GM12878 (cell line): Measurements from ENCODE around the gene ATP6V0A1. TPM values are rescaled to one million over a fixed set of nuclear protein-coding genes. Genes with fewer than 3 reads are reported as not detected.

Experiments used
- ATAC-seq: fragments of 200-7000 bp; cut with Tn5 transposase; 3 replicates; pipeline ENCODE4 v1.9.1; 2020; ENCODE audit warnings: mild to moderate bottlenecking, moderate library complexity
- BruUV-seq: library from RNA; stranded (reverse); fragments of 400-500 nt; replicated peaks from 2 replicates; lab custom pipeline; 2021; lab: Mats Ljungman, UMichigan
- CTCF ChIA-PET: fragments of 300-600 bp; sonication (Branson Sonifier 250); formaldehyde crosslinking; extraction: SDS; loops from one replicate; lab custom pipeline; 2021; ENCODE audit warnings: inconsistent platforms; lab: Yijun Ruan, JAX
- POLR2A ChIA-PET: fragments of 350-600 bp; formaldehyde crosslinking; extraction: SDS; loops from one replicate; lab custom pipeline; 2021; ENCODE audit warnings: inconsistent platforms; lab: Charles Lee
- RAD21 ChIA-PET: fragments of 300-600 bp; sonication (Branson Sonifier 250); formaldehyde crosslinking; loops from one replicate; lab custom pipeline; 2023; ENCODE audit warnings: antibody characterized with exemption; ENCODE audit not compliant: unreplicated experiment; lab: Charles Lee
- SMC1A ChIA-PET: fragments of 300-600 bp; sonication (Branson Sonifier 250); formaldehyde crosslinking; loops from one replicate; lab custom pipeline; 2023; ENCODE audit not compliant: unreplicated experiment, uncharacterized antibody; lab: Charles Lee
- DNase-seq: peaks from one replicate; pipeline ENCODE4 v3.0.0-alpha.2; 2011; ENCODE audit warnings: low read depth, low spot score
- FAIRE-seq: peaks from 3 replicates; lab custom pipeline; 2011; peaks lifted over from hg19 to GRCh38; lab: Jason Lieb, UNC
- H2AFZ ChIP-seq: 2 replicates; pipeline ENCODE4 v1.6.0; 2011; ENCODE audit warnings: low read depth, low read length, control low read depth; ENCODE audit not compliant: control insufficient read depth
- H3K27ac ChIP-seq: 2 replicates; pipeline ENCODE4 v1.5.1; 2011; ENCODE audit warnings: control low read depth; ENCODE audit not compliant: control insufficient read depth, insufficient read depth
- H3K27me3 ChIP-seq, 2 experiments: replicated peaks in 1 of 2; 2 replicates each; pipeline versions ENCODE4 v1.6.0 to v1.6.1; 2011; ENCODE audit warnings: low read length in 1 of 2; ENCODE audit not compliant: control insufficient read depth in 2 of 2, insufficient read depth in 2 of 2
- H3K36me3 ChIP-seq, 2 experiments: 2 replicates each; pipeline ENCODE4 v1.5.1; 2011; ENCODE audit warnings: low read length in 1 of 2; ENCODE audit not compliant: control insufficient read depth in 2 of 2, insufficient read depth in 2 of 2
- H3K4me1 ChIP-seq: 2 replicates; pipeline ENCODE4 v1.6.1; 2011; ENCODE audit warnings: mild to moderate bottlenecking, low read length, moderate library complexity, mixed read lengths; ENCODE audit not compliant: control insufficient read depth, insufficient read depth
- H3K4me2 ChIP-seq: 2 replicates; pipeline ENCODE4 v1.6.0; 2011; ENCODE audit warnings: control low read depth; ENCODE audit not compliant: control insufficient read depth, insufficient read depth
- H3K4me3 ChIP-seq: fragments of 200-600 bp; sonication (generic); 2 replicates; pipeline ENCODE4 v1.5.1; 2016
- H3K79me2 ChIP-seq: 2 replicates; pipeline ENCODE4 v1.6.0; 2011; ENCODE audit warnings: low read length; ENCODE audit not compliant: control insufficient read depth, insufficient read depth
- H3K9ac ChIP-seq: 2 replicates; pipeline ENCODE4 v1.8.0; 2011; ENCODE audit warnings: low read length, control low read depth, mixed read lengths; ENCODE audit not compliant: control insufficient read depth, insufficient read depth
- H3K9me3 ChIP-seq: replicated peaks from 3 replicates; pipeline ENCODE4 v1.5.1; 2011; ENCODE audit warnings: mild to moderate bottlenecking, low read length; ENCODE audit not compliant: control insufficient read depth, insufficient read depth
- H4K20me1 ChIP-seq: 2 replicates; pipeline ENCODE4 v1.6.0; 2011; ENCODE audit not compliant: control insufficient read depth, insufficient read depth
- CREB1 ChIP-seq: IDR thresholded peaks from 2 replicates; pipeline ENCODE4 v1.6.1; 2012; ENCODE audit warnings: low read depth, mild to moderate bottlenecking, inconsistent platforms
- IRF4 ChIP-seq: IDR thresholded peaks from 2 replicates; pipeline ENCODE4 v1.6.1; 2011; ENCODE audit warnings: low read depth, low read length
- MTA2 ChIP-seq: fragments of 450-650 bp; IDR thresholded peaks from 2 replicates; pipeline ENCODE4 v1.6.1; 2016; ENCODE audit warnings: low read depth, mild to moderate bottlenecking, moderate library complexity
- POU2F2 ChIP-seq: IDR thresholded peaks from 3 replicates; pipeline ENCODE4 v1.6.1; 2011; ENCODE audit warnings: low read depth, mild to moderate bottlenecking, low read length, borderline replicate concordance
- WGBS: methylation state at CpG from one replicate; pipeline ENCODE4 v1.1.6; 2016; ENCODE audit warnings: low lambda C conversion rate; ENCODE audit not compliant: insufficient replicate concordance, insufficient coverage; ENCODE audit errors: missing lambda C conversion rate; 5-methylcytosine and 5-hydroxymethylcytosine counted together
- in situ Hi-C: fragments of 300-500 bp; cut with MboI; formaldehyde crosslinking; loops from 9 replicates; pipeline ENCODE4 v1.14.3; 2018; ENCODE audit warnings: mixed read lengths
- intact Hi-C: fragments of 100-400 bp; cut with micrococcal nuclease; formaldehyde crosslinking; loops from one replicate; pipeline ENCODE4 v1.14.2; 2022; ENCODE audit not compliant: unreplicated experiment
- polyA plus RNA-seq, 11 experiments: library from polyadenylated mRNA; depleted of rRNA in 4 of 11; unstranded in 6 of 11; stranded (reverse) in 5 of 11; fragments of >200 nt; fragmentation: Nextera tagmentation in 4 of 11; fragmentation: Illumina TruSeq in 1 of 11; extraction: Ambion mirVana in 4 of 11; extraction: Trizol in 1 of 11; gene quantifications; 1 replicate in 1 of 11; 2 replicates in 10 of 11; pipeline versions ENCODE4 v1.2.1 to v1.2.3, GENCODE V29; 2011 to 2016; ENCODE audit warnings: inconsistent platforms in 2 of 11, missing spikeins in 2 of 11, low read depth in 1 of 11
- total RNA-seq, 4 experiments: library from RNA; depleted of rRNA in 3 of 4; stranded (reverse); fragments of >200 nt in 3 of 4; fragmentation: Illumina TruSeq in 1 of 4; extraction: Trizol in 1 of 4; gene quantifications; 2 replicates each; pipeline versions ENCODE4 v1.2.1 to v1.2.3, GENCODE V29; 2013 to 2021
- TF ChIP-seq, protein P1 (sequence below): fragments of 450-650 bp; conservative IDR thresholded peaks from 2 replicates; pipeline ENCODE4 v1.6.1; 2017; ENCODE audit warnings: mild to moderate bottlenecking, moderate library complexity
- TF ChIP-seq, protein P2 (sequence below): IDR thresholded peaks from 2 replicates; pipeline ENCODE4 v1.6.1; 2011; ENCODE audit warnings: low read depth, low read length, improper control_type of control experiment, borderline replicate concordance
- TF ChIP-seq, protein P3 (sequence below): fragments of 450-650 bp; IDR thresholded peaks from 2 replicates; pipeline ENCODE4 v1.6.1; 2017; ENCODE audit warnings: mild to moderate bottlenecking, moderate library complexity
- TF ChIP-seq, protein P4 (sequence below): fragments of 450-650 bp; IDR thresholded peaks from 2 replicates; pipeline ENCODE4 v1.6.1; 2016; ENCODE audit warnings: mild to moderate bottlenecking

The ATP6V0A1 gene
- total and polyA plus RNA-seq, 10 of the 15 experiments (the other 5 are each of a cell fraction or from before 2014, with no cell fraction given): 3.0 to 76.6 (median 30.9) TPM

DNA sequence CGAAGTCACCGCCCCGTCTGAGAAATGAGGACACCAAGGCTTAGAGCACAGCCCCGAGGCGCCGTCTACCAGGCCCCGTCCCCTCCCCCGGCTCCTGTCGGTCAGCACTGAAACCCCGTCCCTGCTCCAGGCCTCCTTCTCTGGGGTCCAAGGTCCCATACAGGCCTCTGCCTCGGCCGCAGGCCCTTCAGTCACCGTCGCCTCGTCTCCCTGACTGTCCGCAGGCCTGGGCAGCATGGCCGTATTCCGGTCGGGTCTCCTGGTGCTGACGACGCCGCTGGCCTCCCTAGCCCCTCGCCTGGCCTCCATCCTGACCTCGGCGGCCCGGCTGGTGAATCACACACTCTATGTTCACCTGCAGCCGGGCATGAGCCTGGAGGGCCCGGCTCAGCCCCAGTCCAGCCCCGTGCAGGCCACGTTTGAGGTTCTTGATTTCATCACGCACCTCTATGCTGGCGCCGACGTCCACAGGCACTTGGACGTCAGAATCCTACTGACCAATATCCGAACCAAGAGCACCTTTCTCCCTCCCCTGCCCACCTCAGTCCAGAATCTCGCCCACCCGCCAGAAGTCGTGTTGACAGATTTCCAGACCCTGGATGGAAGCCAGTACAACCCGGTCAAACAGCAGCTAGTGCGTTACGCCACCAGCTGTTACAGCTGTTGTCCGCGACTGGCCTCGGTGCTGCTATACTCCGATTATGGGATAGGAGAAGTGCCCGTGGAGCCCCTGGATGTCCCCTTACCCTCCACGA lies 103.9 kb downstream of the ATP6V0A1 start:
- ChIA-PET RAD21 (interaction anchor here (1.2 kb wide), 1 partner anchor 16 kb away, joined by 3 read pairs; no protein-coding TSS in a partner anchor), SMC1A (no interaction called here), CTCF (interaction anchor here (0.7 to 1.4 kb wide), 6 partner anchors 11 to 443 kb away, joined by 3 to 6 read pairs (median 4); partner anchors contain the start of gene PSMC3IP), POLR2A (interaction anchor here (0.6 to 2.5 kb wide), 2 partner anchors 43 to 46 kb away, joined by 6 to 8 read pairs; partner anchors contain the start of genes RETREG3 and TUBG1)
- in situ Hi-C loops: no loop called here
- peak; percentile 23 for FAIRE-seq
- intact Hi-C loops: no loop called here
- H3K27me3 ChIP-seq: no peaks in the 10 kb centered on the region
- peaks cover 12 to 19% of the 10 kb centered on the region in 2 experiments; a peak in 3 of 4 replicates for H3K36me3 ChIP-seq
- H3K79me2 ChIP-seq: peaks cover 43% of the 10 kb centered on the region
- no peak for DNase-seq
- peak overlapping the region; percentile 76 for H3K4me3 ChIP-seq
- peak overlapping the region; percentile 98 for H3K9ac ChIP-seq
- peaks cover 21% of the 10 kb centered on the region for H3K4me1 ChIP-seq
- H3K27ac ChIP-seq: peak overlapping the region; percentile 93
- TSS peak; percentile 75 for BruUV-seq
- under 1% methylated on average over 48 of the region's 48 CpGs for WGBS
- TF ChIP-seq, protein P1, sequence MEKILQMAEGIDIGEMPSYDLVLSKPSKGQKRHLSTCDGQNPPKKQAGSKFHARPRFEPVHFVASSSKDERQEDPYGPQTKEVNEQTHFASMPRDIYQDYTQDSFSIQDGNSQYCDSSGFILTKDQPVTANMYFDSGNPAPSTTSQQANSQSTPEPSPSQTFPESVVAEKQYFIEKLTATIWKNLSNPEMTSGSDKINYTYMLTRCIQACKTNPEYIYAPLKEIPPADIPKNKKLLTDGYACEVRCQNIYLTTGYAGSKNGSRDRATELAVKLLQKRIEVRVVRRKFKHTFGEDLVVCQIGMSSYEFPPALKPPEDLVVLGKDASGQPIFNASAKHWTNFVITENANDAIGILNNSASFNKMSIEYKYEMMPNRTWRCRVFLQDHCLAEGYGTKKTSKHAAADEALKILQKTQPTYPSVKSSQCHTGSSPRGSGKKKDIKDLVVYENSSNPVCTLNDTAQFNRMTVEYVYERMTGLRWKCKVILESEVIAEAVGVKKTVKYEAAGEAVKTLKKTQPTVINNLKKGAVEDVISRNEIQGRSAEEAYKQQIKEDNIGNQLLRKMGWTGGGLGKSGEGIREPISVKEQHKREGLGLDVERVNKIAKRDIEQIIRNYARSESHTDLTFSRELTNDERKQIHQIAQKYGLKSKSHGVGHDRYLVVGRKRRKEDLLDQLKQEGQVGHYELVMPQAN: peak; percentile 34; the same call in 1 of the 2 replicates
- TF ChIP-seq, protein P2, sequence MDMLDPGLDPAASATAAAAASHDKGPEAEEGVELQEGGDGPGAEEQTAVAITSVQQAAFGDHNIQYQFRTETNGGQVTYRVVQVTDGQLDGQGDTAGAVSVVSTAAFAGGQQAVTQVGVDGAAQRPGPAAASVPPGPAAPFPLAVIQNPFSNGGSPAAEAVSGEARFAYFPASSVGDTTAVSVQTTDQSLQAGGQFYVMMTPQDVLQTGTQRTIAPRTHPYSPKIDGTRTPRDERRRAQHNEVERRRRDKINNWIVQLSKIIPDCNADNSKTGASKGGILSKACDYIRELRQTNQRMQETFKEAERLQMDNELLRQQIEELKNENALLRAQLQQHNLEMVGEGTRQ: no peak
- TF ChIP-seq CREB1: 0 out of 2 replicates have a peak, but pooled peaks have one; percentile 18
- TF ChIP-seq MTA2: no peak
- TF ChIP-seq, protein P3, sequence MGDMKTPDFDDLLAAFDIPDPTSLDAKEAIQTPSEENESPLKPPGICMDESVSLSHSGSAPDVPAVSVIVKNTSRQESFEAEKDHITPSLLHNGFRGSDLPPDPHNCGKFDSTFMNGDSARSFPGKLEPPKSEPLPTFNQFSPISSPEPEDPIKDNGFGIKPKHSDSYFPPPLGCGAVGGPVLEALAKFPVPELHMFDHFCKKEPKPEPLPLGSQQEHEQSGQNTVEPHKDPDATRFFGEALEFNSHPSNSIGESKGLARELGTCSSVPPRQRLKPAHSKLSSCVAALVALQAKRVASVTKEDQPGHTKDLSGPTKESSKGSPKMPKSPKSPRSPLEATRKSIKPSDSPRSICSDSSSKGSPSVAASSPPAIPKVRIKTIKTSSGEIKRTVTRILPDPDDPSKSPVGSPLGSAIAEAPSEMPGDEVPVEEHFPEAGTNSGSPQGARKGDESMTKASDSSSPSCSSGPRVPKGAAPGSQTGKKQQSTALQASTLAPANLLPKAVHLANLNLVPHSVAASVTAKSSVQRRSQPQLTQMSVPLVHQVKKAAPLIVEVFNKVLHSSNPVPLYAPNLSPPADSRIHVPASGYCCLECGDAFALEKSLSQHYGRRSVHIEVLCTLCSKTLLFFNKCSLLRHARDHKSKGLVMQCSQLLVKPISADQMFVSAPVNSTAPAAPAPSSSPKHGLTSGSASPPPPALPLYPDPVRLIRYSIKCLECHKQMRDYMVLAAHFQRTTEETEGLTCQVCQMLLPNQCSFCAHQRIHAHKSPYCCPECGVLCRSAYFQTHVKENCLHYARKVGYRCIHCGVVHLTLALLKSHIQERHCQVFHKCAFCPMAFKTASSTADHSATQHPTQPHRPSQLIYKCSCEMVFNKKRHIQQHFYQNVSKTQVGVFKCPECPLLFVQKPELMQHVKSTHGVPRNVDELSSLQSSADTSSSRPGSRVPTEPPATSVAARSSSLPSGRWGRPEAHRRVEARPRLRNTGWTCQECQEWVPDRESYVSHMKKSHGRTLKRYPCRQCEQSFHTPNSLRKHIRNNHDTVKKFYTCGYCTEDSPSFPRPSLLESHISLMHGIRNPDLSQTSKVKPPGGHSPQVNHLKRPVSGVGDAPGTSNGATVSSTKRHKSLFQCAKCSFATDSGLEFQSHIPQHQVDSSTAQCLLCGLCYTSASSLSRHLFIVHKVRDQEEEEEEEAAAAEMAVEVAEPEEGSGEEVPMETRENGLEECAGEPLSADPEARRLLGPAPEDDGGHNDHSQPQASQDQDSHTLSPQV: no peak
- TF ChIP-seq IRF4: no peak
- TF ChIP-seq, protein P4, sequence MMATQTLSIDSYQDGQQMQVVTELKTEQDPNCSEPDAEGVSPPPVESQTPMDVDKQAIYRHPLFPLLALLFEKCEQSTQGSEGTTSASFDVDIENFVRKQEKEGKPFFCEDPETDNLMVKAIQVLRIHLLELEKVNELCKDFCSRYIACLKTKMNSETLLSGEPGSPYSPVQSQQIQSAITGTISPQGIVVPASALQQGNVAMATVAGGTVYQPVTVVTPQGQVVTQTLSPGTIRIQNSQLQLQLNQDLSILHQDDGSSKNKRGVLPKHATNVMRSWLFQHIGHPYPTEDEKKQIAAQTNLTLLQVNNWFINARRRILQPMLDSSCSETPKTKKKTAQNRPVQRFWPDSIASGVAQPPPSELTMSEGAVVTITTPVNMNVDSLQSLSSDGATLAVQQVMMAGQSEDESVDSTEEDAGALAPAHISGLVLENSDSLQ: no peak
- TF ChIP-seq POU2F2: 0 out of 3 replicates have a peak, but pooled peaks have one; percentile 5
- TF ChIP-seq, all 136 proteins: peak for 3
- Histone ChIP-seq H3K4me2 (peak overlapping the region; percentile 100), H2AFZ (peak overlapping the region; percentile 98; the same call in 1 of the 2 replicates), H4K20me1 (no peaks in the 10 kb centered on the region), H3K9me3 (no peaks in the 10 kb centered on the region)
- ATAC-seq: peak; percentile 21
